GM04503 (cell line): Measurements from ENCODE around the gene GUCY2D.
A peak's percentile ranks its signal among the peaks of the same experiment; 100 is the strongest.
"Not testable (repeated sequence)": the region's sequence is repeated elsewhere in the genome, so short reads cannot be mapped to it uniquely, and the experiment has no call there.

Experiments
- DNase-seq: peaks from one replicate; pipeline ENCODE4 v3.0.0-alpha.2; 2012; ENCODE audit warnings: low read depth

GUCY2D gene

DNA sequence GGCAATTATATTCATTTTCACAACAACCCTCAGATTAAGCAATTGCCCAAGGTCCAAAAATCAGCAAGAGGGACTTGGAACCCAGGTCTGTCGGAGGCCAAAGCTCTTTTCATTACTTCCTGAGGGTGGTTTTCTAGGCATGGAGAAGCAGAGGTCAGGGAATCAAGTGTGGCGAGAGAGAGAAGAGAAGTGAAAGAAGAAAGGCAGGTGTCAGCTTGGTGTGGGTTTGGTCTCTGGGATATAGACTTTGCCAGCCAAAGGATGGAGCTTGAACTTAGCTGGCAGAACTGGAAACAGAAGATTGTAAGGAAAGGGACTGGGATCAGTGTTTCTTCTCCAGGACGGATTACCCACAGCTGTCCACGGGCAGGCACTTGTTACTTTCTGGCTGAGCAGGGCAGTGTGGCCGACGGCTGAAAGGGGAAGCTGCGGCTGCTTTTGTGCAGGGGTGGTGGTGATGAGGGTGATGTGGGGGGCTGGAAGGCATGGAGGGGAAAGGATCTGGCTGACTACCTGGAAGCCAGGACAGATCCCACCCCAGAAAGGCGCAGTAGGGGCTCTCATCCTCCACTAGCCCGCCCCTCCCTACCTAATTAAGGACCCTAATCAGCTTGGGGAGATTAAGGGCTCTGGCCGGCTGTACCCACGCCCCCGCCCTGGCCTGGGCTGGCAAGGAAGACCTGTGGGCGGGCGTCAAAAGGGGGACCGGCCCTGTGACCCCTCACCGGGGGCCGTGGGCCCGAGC lies at the start of gene GUCY2D:
GUCY2D (plus strand) TSS at position 640 of the 745 bp plus-strand sequence. CDS start 433 bp downstream, outside the sequence.
- no peak for DNase-seq

DNA sequence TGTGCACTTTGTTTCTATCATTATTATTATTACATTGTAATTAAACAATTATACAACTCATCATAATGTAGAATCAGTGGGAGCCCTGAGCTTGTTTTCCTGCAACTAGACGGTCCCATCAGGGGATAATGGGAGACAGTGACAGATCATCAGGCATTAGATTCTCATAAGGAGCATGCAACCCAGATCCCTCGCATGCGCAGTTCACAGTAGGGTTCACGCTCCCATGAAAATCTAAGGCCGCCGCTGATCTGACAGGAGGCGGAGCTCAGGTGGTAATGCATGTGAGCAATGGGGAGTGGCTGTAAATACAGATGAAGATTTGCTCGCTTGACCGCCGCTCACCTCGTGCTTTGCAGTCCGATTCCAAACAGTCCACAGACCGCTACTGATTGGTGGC lies 49.1 kb upstream of the GUCY2D start:
- DNase-seq, result not testable (repeated sequence)

DNA sequence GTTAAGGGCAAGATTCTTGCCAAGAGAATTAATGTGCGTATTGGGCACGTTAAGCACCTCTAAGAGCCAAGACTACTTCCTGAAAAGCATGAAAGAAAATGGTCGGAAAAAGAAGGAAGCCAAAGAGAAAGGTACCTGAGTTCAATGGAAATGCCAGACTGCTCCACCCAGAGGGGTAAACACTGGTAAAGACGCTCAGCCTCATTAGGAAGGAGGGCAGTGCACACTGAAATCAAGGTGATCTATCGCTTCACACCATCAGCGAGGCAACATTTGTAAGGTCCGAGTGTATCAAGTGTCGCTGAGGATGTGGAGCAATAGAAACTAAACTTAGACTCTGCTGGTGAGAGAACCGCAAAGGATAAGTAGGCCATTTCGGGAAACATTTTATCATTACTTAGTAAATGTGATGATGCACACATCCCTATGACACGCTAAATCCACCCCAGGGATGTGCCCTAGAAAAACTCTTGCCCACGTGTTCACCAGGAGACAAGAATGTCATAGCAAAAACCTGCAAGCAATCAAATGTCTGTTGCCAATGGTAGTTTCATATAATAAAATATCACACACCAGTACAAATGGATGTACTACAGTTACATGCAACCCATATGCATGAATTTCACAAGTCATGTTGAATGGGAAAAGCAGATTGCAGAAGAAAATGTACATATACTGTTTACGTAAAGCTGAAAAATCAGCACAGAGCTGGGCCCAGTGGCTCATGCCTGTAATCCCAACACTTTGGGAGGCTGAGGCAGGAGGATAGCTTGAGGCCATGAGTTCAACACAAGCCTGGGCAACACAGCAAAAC lies 46.8 kb upstream of the GUCY2D start:
- no peak for DNase-seq

DNA sequence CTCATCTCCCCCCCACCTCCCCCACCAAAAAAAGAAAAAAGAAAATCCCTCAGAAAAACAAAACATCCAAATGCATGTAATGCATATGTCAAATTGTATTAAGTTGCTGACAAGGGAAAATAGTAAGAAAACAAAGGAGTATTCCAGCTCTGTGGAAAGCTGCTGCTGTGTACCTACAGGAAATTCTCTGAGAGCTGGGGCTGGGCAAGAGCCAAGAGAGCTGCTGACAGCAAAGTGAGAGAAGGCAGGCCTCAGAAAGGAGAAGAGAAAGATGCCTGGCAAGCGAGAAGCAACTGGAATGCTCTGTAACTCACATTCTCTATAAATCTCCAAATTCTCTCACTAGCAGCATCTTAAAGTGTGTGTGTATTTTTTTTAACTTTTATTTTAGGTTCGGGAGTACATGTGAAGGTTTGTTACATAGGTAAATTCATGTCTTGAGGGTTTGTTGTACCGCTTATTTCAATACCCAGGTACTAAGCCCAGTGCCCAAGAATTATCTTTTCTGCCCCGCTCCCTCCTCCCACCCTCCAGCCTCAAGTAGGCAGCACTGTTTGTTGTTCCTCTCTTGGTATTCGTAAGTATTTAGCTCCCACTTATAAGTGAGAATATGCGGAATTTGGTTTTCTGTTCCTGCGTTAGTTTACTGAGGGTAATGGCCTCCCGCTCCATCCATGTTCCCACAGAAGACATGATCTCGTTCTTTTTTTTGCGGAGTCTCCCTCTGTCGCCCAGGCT lies 46.0 kb upstream of the GUCY2D start:
- no peak for DNase-seq

DNA sequence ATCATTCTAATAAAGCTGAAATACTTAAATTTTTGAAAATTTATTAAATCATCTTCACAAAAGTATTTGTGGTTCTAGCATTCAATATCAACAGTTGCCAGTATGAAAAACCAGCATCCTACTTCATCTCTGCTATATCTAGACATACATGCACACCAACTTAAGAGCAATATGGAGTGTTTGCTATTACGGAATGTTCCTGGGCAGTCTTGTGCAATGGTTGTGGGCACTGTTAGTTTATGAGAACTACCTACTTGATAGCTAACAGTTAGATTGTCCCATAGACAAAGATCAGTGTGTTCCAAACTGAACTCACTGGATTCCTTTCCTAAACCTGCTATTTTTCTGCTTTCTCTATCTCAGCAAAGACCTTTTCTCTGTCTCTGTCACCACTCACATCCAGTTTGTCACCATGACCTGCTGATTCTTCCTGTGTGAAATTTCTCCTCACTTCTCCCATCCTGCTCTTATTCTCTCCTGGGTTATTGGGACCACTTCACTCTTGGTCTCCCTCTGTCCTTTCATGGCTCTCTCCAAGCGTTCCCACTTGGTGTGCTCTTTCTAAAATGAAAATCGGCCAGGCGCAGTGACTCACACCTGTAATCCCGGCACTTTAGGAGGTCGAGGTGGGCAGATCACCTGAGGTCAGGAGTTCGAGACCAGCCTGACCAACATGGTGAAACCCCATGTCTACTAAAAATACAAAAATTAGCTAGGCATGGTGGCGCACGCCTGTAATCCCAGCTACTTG lies 42.7 kb upstream of the GUCY2D start:
- DNase-seq, result no peak

DNA sequence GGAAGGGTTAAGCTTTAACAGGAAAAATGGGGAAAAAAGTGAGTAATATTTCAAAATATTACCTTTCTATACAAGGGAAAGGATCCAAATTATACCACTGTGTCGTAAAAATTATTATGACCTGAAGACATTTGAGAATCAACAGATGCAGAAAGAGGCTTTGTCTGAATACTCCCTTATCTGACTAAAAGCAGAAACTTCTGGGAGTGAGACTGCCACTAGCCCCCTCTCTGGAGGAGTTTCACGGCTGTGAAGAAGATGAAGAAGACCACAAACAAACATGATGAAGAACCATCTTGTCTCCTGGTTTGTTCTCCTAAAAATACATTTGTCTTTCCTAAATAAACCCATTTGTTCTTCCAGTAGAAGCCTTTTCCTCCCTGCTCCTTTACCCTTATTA lies 41.0 kb upstream of the GUCY2D start:
- no peak for DNase-seq

DNA sequence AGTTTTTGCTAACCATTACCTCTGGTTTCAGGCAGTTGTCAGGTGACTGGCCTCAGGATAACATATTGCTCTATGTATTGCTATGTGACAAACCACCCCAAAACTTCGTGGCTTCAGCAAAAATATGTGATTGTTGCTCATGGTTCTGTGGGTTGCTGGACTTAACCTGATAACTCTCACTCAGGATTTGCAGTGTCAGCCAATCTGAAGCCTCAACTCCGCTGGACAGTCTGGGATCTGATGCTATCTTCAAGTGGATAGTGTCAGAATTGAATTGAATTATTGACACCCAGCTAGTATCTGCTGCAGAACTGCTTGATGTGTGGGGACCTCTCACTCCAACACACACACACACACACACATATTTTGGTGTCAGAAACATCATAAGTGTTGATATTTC lies 34.7 kb upstream of the GUCY2D start:
- DNase-seq, result no peak

DNA sequence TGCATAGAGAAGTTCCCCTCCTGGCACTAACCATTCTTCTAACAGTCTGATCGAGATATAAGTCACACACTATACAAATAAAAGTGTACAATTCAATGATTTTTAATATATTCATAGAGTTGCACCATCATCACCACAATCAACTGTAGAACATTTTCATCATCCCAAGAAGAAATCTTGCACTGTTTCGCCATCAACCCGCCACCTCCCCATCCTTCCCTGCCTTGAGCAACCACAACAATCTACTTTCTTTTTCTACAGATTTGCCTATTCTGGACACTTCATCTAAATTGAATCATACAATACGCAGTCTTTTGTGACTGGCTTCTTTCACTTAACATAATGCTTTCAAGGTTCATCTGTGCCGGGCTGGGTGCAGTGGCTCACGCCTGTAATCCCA lies 33.0 kb upstream of the GUCY2D start:
- no peak for DNase-seq

DNA sequence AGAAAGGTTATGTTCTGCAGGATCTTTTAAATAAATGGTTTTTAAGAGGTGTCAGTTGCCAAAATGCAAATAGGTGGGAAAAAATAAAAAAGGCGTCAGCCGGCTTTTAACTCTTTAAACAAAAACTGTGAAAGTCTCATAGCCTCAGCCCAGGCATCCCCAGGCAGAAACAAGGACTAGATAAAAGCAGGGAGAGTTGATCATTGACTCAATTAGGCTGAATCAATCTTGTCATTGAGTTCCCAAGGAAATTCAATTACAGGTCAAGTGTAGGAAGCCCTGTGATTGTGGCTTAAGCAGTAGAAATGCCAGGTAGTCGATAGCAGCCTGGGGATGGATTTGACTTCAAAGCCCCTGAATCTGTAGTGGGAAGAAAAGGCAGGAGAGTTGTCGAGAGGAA lies 30.8 kb upstream of the GUCY2D start:
- DNase-seq, result no peak

DNA sequence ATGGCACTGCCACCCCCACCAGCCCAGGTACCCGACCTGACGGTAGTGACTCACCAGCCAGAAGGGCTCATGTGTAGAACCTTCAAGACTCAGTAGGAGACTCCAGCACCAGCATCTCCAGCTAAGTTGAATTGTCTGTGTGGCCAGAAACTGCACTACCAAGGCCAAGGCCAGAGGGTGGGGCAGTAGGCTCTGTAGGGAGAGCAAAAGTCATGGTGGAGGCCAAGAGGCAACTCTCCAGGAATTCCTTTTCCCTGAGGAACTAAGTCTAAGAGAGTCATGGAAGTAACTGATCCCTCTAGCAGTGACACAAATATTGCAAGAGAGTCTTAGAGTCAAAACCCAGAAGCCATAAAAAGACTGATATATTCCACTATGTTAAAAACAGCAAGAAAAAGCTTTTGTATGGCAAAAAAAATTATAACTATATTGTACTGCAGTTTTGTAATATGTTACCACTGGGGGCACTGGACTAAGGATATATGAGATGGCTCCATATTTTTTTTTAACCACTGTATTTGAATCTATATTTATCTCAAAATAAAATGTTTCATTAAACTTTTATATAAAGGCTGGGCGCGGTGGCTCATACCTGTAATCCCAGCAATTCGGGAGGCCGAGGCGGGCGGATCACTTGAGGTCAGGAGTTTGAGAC lies 30.2 kb upstream of the GUCY2D start:
- no peak for DNase-seq

DNA sequence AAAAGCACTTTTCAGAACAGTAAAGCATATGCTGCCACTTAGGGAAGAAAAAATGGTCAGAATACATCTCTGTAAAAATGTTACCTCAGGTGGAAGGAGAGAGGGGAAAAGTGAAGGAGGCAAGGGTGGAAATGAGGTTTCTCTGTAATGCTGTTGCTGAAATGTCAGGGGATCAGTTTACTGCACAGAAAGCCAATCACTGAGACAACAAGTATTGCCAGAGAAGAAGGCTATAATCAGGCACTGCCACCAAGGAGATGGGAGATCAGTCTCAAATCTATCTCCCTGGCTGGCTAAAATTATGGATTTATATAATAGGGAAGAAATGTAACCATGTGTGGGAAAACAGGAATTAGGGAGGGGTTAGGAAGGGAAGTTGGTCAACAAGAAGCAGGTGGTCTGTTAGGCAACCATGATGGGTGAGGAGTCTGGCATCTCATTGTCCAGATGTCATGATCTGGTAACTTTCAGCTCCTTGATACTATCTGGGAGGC lies 27.7 kb upstream of the GUCY2D start:
- DNase-seq, result no peak

DNA sequence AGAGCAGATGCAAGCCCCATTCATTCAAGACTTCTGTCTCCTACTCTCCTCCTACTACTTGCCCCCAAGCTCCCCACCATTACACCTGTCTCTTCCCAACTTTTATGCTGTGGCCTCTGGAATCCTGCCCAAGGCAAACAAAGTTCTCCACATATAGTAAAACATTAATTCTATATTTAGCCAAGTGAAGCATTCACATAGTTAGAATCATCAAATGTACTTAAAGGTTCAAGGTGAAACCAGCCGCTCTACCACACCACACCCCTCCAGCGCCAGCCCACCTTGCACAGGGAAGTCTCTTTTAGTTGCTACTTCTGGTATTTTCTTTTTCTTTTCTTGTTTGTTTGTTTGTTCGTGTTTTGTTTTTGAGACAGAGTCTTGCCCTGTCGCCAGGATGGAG lies 25.4 kb upstream of the GUCY2D start:
- DNase-seq, result no peak

DNA sequence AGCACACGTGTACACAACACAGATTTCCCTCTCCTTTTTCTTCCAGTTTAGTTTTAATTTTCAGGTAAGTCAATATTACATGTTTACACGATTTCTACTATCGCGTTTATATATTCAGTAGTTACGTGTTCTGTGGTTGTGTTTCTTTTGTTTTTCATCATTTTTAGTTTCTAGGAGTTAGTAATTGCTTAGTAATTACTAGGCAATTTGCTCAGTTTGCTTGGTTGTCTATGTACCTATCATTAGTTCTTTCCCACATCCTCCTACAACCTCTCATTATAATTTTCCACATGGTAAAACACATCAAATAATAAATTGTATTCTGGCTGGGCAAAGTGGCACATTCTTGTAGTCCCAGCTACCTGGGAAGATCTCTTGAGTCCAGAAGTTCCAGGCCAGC lies 24.6 kb upstream of the GUCY2D start:
- no peak for DNase-seq

DNA sequence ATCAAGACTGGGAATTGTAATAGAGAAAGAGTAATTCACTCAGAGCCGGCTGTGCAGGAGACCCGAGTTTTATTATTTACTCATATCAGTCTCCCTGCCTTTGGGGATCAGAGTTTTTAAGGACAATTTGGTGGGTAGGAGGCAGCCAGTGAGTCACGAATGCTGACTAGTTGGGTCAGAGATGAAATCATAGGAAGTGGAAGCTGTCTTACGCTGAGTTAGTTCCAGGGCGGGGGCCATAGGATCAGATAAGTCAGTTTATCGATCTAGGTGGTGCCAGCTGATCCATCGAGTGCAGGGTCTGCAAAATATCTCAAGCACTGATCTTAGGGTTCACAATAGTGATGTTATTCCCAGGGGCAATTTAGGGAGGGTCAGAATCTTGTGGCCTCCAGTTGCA lies 20.2 kb upstream of the GUCY2D start:
- DNase-seq, result no peak

DNA sequence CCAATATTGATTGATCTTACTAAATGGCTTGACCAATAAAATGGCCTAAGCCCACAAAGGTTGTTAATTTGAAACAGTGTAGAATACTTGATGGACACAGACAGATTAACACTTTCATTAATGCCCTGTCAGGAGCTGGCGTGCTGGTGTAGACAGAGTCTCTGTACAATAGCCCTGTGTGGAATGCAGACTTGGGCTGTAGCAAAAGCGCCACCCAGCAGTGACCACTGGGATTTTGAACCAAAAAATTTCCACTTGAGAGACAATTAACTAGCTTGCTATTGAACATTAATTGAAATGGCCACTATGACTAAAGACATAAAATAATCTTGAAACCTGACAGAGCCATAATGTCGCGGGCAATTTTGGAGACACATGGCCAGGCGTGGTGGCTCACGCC lies 19.7 kb upstream of the GUCY2D start:
- DNase-seq, result no peak

DNA sequence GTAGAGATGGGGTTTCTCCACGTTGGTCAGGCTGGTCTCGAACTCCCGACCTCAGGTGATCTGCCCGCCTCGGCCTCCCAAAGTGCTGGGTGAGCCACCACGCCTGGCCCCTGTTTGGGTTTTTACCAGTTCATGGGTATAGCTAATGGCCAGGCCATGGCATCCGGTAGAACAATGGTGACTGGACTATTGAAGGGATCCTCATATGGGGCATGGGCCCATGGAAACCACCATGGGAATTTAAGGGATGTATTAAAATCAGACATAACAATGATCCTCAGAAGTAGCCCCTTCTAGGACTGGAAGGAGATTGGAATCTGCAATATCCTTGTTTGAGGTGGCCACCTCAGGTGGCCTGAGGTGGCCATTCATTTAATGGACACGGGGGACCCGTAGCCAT lies 17.5 kb upstream of the GUCY2D start:
- no peak for DNase-seq

DNA sequence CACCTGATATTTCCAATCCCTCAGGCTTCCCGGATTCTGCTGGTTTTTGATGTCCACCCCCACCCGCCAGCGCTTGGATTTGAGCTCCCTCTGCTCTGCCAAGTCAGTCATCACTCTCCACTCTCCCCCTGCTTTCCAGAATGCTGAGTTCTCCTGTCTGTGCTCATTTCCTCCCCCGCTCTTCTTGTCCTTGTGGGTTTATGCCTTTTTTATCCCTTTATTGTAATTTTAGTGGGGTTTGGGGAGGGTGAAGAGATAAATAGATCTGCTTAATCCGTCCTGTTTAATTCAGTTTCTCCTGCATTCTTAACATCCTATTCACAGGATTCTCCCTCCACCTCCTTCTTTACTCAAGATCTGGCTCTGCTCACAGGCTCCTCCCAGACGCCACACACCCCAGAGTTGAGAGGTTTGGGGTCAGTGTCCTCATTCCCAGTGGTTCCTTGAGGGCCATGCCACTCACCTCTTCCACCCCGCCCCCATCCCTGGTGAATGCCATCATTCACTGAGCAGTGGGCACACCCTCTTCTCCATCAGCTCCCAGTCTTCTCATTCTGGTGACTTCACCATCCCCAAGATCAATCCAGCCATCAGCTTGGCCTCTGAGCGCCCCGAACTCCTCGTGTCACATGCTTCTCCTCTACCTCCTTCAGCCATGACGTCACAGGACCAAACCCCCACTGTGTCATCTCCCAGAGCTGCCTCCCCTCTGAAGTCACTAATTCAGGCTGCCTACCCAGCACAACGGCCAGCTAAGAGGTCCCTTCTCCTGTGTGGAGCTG lies 15.1 kb upstream of the GUCY2D start:
- no peak for DNase-seq

DNA sequence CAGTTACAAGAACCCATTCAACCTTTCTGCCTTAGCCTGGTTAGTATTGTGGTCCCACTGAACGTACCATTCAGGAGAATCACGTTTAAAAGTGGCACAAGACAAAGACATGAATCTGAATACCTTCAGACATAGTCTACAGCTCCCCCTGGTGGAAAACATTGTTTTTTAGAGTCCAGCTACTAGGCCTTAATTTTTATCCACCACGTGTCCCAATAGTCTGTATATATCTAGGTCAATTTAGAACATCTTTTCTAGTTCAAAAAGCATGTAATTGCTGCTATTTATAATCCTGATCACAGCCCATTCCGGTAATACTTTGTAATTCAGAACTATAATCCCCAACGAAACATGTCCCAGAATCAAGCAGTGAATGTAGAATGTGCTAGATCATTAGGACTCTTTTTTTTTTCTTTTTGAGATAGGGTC lies 13.7 kb upstream of the GUCY2D start:
- peak; percentile 34 for DNase-seq

DNA sequence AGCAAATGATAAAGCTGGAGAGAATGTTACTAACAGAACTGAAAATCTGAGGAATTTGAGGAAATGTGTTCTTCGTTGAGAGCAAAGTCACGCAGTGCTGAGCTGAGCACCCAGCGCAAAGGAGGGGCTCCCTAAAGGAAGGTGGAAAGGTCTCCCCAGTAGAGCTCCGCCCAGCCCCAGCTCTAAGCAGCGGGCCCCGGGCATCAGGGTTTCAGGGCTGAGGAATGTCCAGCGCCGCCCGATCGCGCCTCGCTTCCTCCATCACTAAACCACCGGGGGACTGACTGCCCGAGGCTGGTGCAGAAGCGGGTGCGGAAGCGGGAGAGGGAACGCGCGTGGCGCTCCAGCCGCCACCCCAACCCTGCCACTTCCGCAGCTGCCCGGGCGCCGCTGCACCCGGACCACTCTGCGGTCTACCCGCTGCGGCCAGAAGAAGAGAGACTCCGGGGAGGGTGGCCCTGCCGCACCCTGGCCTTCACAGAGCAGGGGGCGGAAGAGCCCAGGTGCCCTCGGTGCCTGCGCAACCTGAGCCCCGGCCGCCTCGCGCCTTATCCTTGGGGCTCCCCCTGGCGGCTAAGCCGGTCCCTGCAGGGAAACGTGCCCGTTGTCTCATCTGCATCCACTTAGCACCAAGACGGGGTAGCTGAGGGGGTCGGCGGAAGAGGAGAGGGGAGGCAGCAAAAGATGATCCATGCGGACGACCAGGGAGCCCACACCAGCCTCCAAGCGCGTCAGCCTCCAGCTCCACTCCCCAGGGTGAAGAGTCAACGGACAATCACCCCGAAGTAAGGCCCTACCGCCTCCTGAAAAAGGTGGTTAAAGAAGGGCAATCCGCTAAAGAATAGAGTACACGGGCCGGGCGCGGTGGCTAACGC lies 12.4 kb upstream of the GUCY2D start:
- peak; percentile 31 for DNase-seq

DNA sequence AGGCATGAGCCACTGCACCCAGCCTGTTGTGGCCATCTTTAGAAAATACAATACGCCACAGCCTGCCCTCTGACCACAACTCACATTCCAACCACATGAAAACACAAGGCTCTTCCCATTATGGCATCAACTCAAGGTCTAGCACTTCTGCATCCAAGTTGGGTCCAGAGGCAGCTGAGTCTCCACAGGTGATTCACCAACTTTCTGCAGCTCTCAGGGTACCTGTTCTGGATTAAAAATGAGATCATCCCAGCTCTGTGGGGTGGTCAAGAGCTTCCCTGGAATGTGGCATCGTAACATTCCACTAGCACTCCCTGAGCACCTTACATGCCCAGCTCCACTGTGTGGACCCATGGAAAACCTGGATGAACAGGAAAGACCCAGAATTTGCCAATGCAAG lies 9.9 kb upstream of the GUCY2D start:
- peak; percentile 27 for DNase-seq
